GM19467 (cell line): ENCODE measurements around the gene SLC44A5.
"Not testable (repeated sequence)": the region's sequence is repeated elsewhere in the genome, so short reads cannot be mapped to it uniquely, and the experiment has no call there.

Experiments used
- ATAC-seq: cut with Tn5 transposase; IDR thresholded peaks from one replicate; pipeline ENCODE4 v1.9.1; 2021; ENCODE audit warnings: mild to moderate bottlenecking, moderate library complexity; ENCODE audit not compliant: unreplicated experiment

SLC44A5 gene

DNA sequence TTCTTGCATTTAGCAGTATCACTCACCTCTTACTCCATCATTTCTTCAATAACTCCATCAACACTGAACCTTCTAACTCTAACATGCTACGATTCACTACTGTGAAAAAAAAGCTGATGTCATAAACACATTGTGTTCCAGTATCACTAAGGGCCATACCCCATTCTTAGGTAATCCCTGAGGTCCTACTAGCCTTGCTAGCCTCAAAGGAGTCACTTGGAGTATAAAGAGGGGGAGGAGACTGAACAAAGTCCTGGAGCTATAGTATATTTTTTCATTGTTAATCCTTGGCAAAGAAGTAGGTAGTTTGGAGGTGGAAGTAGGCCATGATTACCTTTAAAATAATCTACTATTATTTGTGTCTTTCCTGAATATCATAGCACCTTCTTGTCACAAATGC lies at the start of gene SLC44A5:
Gene SLC44A5, minus strand, starts transcription at position 101 of the 400 bp plus-strand sequence. CDS start 69,667 bp downstream, outside the sequence.
- no peak for ATAC-seq

DNA sequence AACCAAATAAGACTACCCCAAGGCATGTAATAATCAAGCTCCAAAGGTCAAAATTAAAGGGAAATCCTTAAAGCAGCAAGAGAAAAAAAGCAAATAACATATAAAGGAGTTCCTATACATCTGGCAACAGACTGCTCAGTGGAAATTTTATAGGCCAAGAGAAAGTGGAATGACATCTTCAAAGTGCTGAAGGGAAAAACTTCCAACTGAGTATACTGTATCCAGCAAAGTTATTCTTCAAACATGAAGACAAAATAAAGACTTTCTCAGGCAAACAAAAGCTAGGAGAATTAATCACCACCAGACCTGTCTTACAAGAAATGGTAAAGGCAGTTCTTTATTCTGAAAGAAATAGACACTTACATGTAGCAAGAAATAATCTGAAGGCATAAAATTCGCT lies 45.0 kb upstream of the SLC44A5 start:
- ATAC-seq: no peak

DNA sequence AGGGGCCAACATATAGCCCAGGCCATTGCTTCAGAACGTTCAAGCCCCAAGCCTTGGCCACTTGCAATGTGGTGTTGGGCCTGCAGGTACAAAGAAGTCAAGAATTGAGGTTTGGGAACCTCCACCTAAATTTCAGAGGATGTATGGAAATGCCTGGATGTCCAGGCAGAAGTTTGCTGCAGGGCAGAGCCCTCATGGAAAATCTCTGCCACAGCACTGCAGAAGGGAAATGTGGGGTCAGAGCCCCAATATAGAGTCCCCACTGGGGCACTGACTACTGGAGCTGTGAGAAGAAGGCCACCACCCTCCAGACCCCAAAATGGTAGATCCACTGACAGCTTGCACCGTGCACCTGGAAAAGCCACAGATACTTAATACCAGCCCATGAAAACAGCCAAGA lies 36.3 kb upstream of the SLC44A5 start:
- not testable (repeated sequence) for ATAC-seq

GRCh38 chr1:75645153-75645552 lies 34.2 kb upstream of the SLC44A5 start:
- ATAC-seq: not testable (repeated sequence)

DNA sequence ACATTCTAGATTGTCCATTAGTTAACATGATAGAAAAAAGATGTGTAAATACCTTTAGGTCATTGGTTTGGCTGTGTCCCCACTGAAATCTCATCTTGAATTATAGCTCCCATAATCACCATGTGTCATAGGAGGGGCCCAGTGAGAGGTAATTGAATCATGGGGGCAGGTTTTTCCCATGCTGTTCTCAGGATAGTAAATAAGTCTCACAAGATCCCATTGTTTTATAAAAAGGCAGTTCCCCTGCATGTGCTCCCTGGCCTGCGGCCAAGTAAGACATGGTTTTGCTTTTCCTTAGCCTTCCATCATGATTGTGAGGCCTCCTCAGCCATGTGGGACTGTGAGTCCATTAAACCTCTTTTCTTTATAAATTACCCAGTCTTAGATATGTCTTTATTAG lies 32.5 kb upstream of the SLC44A5 start:
- ATAC-seq: no peak

- no peak for ATAC-seq
Observed at GRCh38 chr1:75641325-75641724, 30.4 kb upstream of the SLC44A5 start.

- ATAC-seq: no peak
Observed at GRCh38 chr1:75640137-75640536, 29.2 kb upstream of the SLC44A5 start.

- ATAC-seq: peak; percentile 86
Observed at GRCh38 chr1:75632350-75632949, 21.5 kb upstream of the SLC44A5 start.

GRCh38 chr1:75630998-75631397 lies 20.1 kb upstream of the SLC44A5 start:
- ATAC-seq: no peak

GRCh38 chr1:75630004-75630594 lies 19.2 kb upstream of the SLC44A5 start:
- ATAC-seq: no peak

- no peak for ATAC-seq
Observed at GRCh38 chr1:75625795-75626194, 14.9 kb upstream of the SLC44A5 start.

- no peak for ATAC-seq
Observed at GRCh38 chr1:75618382-75618781, 7.5 kb upstream of the SLC44A5 start.

DNA sequence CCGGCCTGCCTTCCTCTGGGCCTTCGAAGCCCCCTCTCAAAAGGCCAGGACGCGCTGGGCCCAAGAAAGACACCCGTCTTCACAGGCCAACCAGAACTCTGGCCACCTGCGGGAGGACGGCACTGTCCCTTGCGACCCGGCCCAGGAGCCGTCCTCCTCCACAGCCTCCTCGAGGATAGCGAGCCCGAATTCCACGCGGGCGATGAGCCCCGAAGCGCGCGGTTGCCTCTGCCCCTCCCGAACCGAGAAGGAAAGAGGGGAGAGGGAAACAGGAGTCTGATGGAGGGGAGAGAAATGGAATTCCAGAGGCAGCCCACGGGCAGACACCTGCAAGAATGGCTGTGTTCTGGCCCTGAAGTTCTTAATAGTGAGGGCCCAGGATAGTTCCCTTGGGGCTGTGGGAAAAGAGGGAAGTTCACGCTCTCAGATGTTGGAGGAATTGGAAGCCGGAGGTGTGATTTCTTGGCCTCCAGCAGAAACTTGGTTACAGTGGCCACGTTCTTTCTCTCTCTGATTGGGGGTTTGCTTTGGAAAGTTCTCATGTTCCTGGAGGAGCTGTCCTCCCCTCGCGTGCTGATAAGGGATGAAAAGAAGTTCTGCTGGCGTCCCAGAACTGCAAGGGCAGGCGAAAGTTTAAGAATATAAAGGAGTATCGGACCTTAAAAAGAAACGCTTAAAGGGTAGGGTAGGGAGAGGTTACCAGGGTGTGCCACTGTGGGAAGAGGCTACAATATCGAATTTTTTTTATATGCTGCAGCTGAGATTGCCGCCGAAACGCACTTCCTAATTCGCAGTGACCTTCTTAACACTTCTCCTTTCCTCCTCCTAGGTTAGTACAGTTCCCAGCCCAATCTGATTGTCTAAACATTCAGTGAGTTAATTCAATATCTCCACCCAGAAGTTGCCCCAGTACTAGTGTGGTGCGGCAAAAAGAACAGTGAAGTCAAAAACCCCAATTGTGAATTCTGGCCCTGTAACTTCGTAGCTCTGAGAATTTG lies 5.8 kb upstream of the SLC44A5 start:
- ATAC-seq: no peak

DNA sequence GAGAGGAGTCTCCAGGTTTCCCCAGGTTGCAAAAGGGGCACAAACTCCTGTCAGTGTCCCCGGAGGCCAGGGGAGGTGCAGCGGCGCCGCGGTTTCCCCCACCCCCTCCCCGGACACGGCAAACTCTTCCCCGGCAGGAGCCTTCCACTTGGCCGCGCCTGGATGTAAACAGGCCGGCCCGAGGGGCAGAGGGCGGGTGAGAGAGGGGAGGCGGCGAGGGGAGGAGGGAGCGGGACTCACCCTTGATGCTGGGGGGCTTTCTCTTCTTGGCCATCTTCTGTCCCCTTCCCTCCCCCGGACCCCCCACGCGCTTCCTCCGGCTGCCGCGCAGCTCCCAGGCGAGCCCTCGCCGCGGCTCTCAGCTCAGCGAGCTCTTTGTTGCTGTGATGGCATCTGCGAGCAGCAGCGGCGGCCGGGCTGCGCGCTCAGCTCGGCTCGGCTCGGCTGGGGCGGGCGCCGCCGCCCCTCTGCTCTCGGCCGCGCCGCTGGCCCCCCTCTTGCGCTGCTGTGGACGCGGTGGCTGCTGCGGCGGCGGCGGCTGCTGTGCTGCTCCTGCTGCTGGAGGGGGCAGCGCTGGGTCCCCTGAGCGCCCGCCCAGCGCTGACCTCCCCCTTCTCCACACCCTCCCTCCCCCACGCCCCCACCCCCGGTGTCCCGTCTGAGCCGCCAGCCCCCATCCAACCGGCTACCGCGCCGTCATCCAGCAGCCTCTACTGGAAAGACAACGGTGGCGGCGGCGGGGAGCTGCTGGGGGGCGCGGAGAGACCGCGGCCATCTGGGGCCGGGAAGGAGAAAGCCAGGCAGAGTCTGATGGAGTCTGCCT lies 4.9 kb upstream of the SLC44A5 start:
- ATAC-seq: no peak

DNA sequence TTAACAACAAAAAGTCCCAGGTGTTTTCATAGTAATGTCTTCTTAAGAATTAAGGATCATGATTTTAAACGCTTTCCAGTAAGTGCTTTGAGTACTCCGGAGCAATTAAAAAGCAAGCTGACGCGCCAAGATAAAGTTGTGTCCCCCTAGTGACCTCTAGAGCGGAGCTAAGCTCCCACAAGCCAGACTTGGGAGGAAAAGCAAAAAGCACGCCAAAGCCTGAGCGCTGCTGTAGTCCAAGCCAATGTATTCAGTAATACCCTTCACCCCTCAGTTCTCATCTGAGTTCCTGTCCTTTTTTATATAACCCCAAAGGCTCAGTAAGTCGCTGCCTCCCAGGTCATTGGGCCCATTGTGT lies 3.5 kb upstream of the SLC44A5 start:
- ATAC-seq: peak; percentile 16

GRCh38 chr1:75613916-75614315 lies 3.0 kb upstream of the SLC44A5 start:
- ATAC-seq: no peak

GRCh38 chr1:75612976-75613375 lies 2.1 kb upstream of the SLC44A5 start:
- no peak for ATAC-seq

- no peak for ATAC-seq
Observed at GRCh38 chr1:75602486-75602885, 8.4 kb downstream of the SLC44A5 start.

DNA sequence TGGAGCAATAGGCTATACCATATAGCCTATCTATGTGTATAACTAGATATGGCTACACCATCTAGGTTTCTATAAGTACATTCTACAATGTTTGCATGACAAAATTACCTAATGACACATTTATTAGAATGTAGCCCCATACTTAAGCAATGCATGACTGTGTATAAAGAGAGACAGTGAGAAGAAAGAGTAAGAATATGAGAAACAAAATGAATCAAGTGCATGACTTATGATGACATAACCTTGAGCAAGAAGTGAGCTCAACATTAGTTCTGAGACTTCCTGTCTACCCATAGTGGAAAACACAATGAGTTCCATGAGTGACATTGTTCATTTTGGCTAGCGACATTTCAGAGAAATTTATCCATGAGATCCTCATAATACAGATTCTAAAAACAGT lies 10.1 kb downstream of the SLC44A5 start:
- no peak for ATAC-seq

DNA sequence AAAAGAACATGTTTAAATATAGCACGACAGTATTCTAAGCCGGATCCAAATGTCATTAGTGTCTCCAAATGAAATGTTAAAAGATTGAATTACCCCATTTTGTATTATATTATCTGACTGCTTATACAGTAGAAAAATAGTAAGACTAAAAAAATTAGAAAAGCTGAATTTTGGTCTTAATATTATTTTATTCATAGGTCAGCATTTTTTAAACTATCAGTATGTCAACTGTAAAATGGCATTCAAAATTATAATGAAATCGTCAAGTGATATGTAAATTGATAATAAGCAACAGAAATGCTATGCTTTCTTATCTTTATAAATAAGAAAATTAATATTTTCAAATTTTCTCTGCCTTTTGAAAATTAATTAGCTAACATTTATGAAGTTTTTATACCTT lies 16.6 kb downstream of the SLC44A5 start:
- no peak for ATAC-seq

DNA sequence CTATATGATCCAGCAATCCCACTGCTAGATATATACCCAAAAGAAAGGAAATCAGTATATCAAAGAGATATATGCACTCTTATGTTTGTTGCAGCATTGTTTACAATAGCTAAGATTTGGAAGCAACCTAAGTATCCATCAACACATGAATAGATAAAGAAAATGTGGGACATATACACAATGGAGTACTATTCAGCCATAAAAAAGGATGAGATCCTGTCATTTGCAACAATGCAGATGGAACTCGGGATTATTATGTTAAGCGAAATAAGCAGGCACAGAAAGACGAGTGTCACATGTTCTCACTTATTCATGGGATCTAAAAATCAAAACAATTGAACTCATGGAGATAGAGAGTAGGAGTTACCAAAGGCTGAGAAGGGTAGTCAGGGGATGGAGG lies 17.5 kb downstream of the SLC44A5 start:
- ATAC-seq: not testable (repeated sequence)
